ENCODE data around the gene TCEA2. TPM values are rescaled to one million over a fixed set of nuclear protein-coding genes. Genes with fewer than 3 reads are reported as not detected.
A peak's percentile ranks its signal among the peaks of the same experiment; 100 is the strongest.

TCEA2 gene
- total RNA-seq, 1 donor from 2014 or later: 23.2 TPM

GRCh38 chr20:64079273-64080012 is 16.4 kb downstream of the TCEA2 start, which contains the start of gene RGS19:
TSS of gene RGS19 (minus strand) at chr20:64079518. CDS start at chr20:64076886, 2,632 bp downstream.
- Mint-ChIP-seq H3K4me3 (peak within 1 kb of the TSS; percentile 86), H3K4me1 (peaks cover 36% of the 10 kb centered on the region), H3K27me3 (ENCODE audit: insufficient read depth, low read depth) (peaks cover 5% of the 10 kb centered on the region), H3K36me3 (no peaks in the 10 kb centered on the region), H3K27ac (no peak within 1 kb of the TSS), H3K9me3 (no peaks in the 10 kb centered on the region)
- peaks cover 53% of the 10 kb centered on the region for H3F3A ChIP-seq (ENCODE audit: low read depth)
- H3K4me2 ChIP-seq: peak within 1 kb of the TSS; percentile 99
- H3K27ac ChIP-seq: no peak within 1 kb of the TSS
- H3K4me1 ChIP-seq: peaks cover 22% of the 10 kb centered on the region
- H3K9me3 ChIP-seq (ENCODE audit: low read depth): no peaks in the 10 kb centered on the region
- TF ChIP-seq EZH2 (IDR thresholded peaks at IDR 0.05): peak; percentile 39
- TF ChIP-seq, protein P1, sequence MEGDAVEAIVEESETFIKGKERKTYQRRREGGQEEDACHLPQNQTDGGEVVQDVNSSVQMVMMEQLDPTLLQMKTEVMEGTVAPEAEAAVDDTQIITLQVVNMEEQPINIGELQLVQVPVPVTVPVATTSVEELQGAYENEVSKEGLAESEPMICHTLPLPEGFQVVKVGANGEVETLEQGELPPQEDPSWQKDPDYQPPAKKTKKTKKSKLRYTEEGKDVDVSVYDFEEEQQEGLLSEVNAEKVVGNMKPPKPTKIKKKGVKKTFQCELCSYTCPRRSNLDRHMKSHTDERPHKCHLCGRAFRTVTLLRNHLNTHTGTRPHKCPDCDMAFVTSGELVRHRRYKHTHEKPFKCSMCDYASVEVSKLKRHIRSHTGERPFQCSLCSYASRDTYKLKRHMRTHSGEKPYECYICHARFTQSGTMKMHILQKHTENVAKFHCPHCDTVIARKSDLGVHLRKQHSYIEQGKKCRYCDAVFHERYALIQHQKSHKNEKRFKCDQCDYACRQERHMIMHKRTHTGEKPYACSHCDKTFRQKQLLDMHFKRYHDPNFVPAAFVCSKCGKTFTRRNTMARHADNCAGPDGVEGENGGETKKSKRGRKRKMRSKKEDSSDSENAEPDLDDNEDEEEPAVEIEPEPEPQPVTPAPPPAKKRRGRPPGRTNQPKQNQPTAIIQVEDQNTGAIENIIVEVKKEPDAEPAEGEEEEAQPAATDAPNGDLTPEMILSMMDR (IDR thresholded peaks at IDR 0.05): no peak
- peak within 1 kb of the TSS; percentile 82 for H2AFZ ChIP-seq (replicated peaks)
- no peaks in the 10 kb centered on the region for H3K36me3 ChIP-seq
- DNase-seq (ENCODE audit: low spot score): peak; percentile 92
- peaks cover 53% of the 10 kb centered on the region for H3K27me3 ChIP-seq
- no peaks in the 10 kb centered on the region for H3K79me2 ChIP-seq (ENCODE audit: low read depth)
- H3K4me3 ChIP-seq: peak within 1 kb of the TSS; percentile 77
- peaks cover 19% of the 10 kb centered on the region for H4K20me1 ChIP-seq (ENCODE audit: low read depth)
- peak within 1 kb of the TSS; percentile 28 for H3K9ac ChIP-seq

- Histone ChIP-seq H3K27me3 (peaks cover 61% of the 10 kb centered on the region), H3K36me3 (no peaks in the 10 kb centered on the region), H3K4me3 (peak within 1 kb of the TSS; percentile 77), H4K20me1 (ENCODE audit: low read depth) (peaks cover 19% of the 10 kb centered on the region), H3K4me2 (peak within 1 kb of the TSS; percentile 99), H3K27ac (no peak within 1 kb of the TSS), H3K9ac (peak within 1 kb of the TSS; percentile 28), H3K79me2 (ENCODE audit: low read depth) (no peaks in the 10 kb centered on the region), H3F3A (ENCODE audit: low read depth) (peaks cover 55% of the 10 kb centered on the region), H3K9me3 (ENCODE audit: low read depth) (no peaks in the 10 kb centered on the region), H2AFZ (replicated peaks) (peak within 1 kb of the TSS; percentile 82), H3K4me1 (peaks cover 27% of the 10 kb centered on the region)
- no peaks in the 10 kb centered on the region for H3K9me3 Mint-ChIP-seq
- H3K27ac Mint-ChIP-seq: no peak within 1 kb of the TSS
- peaks cover 8% of the 10 kb centered on the region for H3K27me3 Mint-ChIP-seq (ENCODE audit: insufficient read depth, low read depth)
- H3K4me3 Mint-ChIP-seq: peak within 1 kb of the TSS; percentile 86
- H3K36me3 Mint-ChIP-seq: no peaks in the 10 kb centered on the region
- H3K4me1 Mint-ChIP-seq: peaks cover 39% of the 10 kb centered on the region
- DNase-seq (ENCODE audit: low spot score): peak; percentile 54
- no peak for TF ChIP-seq EZH2 (IDR thresholded peaks at IDR 0.05)
- TF ChIP-seq, protein P1 (IDR thresholded peaks at IDR 0.05): no peak
- no peak for TF ChIP-seq EZH2phosphoT487 (IDR thresholded peaks at IDR 0.05)
Measured at GRCh38 chr20:64080013-64080812, 17.2 kb downstream of the TCEA2 start, which contains the start of gene OPRL1. TSS of gene OPRL1 (plus strand) at chr20:64080082. CDS start at chr20:64092721, 12,639 bp downstream.

- Histone ChIP-seq H3F3A (ENCODE audit: low read depth) (peaks cover 55% of the 10 kb centered on the region), H3K79me2 (ENCODE audit: low read depth) (no peaks in the 10 kb centered on the region), H3K4me1 (peaks cover 27% of the 10 kb centered on the region), H3K9ac (no peak overlapping the region), H4K20me1 (ENCODE audit: low read depth) (peaks cover 19% of the 10 kb centered on the region), H3K27me3 (peaks cover 69% of the 10 kb centered on the region), H3K9me3 (ENCODE audit: low read depth) (no peaks in the 10 kb centered on the region), H3K4me3 (peak overlapping the region; percentile 77), H3K27ac (no peak overlapping the region), H3K36me3 (no peaks in the 10 kb centered on the region), H2AFZ (replicated peaks) (no peak overlapping the region), H3K4me2 (peak overlapping the region; percentile 96)
- Mint-ChIP-seq H3K36me3 (no peaks in the 10 kb centered on the region), H3K27ac (no peak overlapping the region), H3K4me1 (peaks cover 41% of the 10 kb centered on the region), H3K27me3 (ENCODE audit: insufficient read depth, low read depth) (peaks cover 16% of the 10 kb centered on the region), H3K4me3 (peak overlapping the region; percentile 86), H3K9me3 (peaks cover 1% of the 10 kb centered on the region)
- TF ChIP-seq, protein P1 (IDR thresholded peaks at IDR 0.05): no peak
- no peak for TF ChIP-seq EZH2 (IDR thresholded peaks at IDR 0.05)
- TF ChIP-seq EZH2phosphoT487 (IDR thresholded peaks at IDR 0.05): no peak
- no peak for DNase-seq (ENCODE audit: low spot score)
Measured at GRCh38 chr20:64080813-64081623, 18.0 kb downstream of the TCEA2 start.

Data from neural progenitor cell (in vitro differentiated cells).